ENCODE measurements around the gene GRK5.

The GRK5 gene

GRCh38 chr10:119347181-119347974 is 140.0 kb downstream of the GRK5 start:
- no peak for DNase-seq

- no peak for DNase-seq
These were observed 140.7 kb downstream of the GRK5 start for GRCh38 chr10:119348106-119348505.

- DNase-seq, result no peak
These were observed 141.3 kb downstream of the GRK5 start for GRCh38 chr10:119348516-119349240.

DNA sequence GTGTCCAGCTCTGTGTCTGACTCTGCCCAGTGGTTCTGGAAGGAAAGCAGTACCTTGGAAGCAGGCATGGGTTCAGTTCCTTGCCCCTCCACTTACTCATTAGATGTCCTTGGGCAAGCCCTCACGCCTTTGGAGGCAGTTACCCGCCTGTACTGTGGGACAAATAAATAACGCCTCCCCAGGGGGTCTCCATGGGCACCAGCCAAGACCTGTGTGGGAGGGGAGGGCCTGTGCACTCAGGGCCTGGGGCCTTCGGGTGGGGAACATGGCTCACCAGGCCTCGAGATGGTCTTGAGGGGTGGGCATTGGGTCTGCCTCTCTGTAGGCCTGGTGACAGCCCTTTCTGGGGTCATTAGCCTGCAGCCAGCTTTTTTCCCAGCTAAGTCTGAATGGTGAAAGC is 142.0 kb downstream of the GRK5 start:
- DNase-seq, result no peak

- DNase-seq, result no peak
These were observed 142.6 kb downstream of the GRK5 start for GRCh38 chr10:119349937-119350501.

- DNase-seq, result no peak
These were observed 143.2 kb downstream of the GRK5 start for GRCh38 chr10:119350502-119351097.

DNA sequence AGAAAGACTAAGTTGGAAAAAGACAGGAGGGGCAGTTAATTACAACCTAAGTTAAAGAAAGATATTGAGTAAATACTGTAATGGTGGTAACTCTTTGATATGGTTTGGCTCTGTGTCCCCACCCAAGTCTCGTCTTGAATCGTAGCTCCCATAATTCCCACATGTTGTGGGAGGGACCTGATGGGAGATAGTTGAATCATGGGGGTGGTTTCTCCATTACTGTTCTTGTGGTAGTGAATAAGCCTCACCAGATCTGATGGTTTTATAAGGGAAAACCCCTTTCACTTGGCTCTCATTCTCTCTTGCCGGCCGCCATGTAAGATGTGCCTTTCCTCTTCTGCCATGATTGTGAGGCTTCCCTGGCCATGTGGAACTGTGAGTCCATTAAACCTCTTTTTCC is 143.8 kb downstream of the GRK5 start:
- no peak for DNase-seq

- no peak for DNase-seq
These were observed 144.7 kb downstream of the GRK5 start for GRCh38 chr10:119352042-119352441.

GRCh38 chr10:119352807-119353206 is 145.4 kb downstream of the GRK5 start:
- DNase-seq, result no peak

DNA sequence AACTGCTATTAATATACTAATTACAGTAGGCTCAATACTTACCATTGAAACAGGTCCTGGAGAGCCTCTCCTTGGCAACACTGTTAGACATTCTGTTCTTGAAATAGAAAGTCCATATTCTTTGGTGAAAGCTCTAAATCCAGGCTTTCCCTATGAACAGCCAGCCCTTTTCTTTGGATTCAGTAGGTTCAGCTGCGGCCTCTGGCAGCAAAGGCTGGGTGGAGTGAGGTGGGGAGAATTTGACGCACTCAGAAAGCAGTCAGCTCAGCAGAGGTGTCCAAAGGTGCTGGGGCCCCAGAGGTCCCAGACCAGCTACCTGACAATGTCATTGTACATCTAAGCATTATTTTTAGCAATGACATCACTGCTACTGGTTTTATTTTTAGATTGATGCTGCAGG is 146.1 kb downstream of the GRK5 start:
- no peak for DNase-seq

DNA sequence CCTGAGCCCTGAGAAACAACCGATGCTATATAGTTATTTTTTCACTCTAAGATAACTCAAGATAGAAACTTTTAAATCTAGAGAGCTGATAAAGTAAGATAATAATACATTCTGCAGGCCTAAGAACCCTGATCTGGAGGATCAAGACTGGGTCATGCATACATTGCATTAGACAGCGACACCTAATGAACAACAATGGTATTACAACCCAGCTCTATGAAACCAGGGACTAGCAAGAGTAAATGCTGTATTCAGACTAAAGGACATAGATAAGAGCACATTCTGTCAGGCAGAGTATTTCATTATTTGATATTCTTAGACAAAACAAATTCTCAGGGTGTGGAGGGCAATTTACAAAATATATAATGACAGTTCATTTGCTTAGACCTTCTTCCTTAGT is 148.6 kb downstream of the GRK5 start:
- no peak for DNase-seq

- DNase-seq, result no peak
These were observed 150.2 kb downstream of the GRK5 start for GRCh38 chr10:119357412-119358151.

DNA sequence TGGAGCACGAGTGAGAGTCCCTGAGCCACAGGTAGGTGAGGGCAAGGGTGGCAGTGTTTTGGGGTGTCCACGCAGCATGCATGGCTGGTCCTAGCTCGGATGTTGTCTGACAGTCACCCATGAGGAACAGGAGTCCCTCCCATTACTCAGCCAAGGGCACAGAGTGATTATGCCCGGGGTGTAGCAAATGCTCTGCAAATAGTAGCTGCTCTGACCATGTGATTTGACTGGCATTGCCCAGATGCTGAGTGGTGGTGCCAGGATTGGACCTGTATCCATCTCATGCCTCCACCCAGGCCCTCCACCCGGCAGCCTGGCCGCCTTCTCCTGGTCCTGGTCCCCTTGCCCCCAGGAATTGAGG is 150.8 kb downstream of the GRK5 start:
- no peak for DNase-seq

- DNase-seq, result no peak
These were observed 151.2 kb downstream of the GRK5 start for GRCh38 chr10:119358567-119358966.

DNA sequence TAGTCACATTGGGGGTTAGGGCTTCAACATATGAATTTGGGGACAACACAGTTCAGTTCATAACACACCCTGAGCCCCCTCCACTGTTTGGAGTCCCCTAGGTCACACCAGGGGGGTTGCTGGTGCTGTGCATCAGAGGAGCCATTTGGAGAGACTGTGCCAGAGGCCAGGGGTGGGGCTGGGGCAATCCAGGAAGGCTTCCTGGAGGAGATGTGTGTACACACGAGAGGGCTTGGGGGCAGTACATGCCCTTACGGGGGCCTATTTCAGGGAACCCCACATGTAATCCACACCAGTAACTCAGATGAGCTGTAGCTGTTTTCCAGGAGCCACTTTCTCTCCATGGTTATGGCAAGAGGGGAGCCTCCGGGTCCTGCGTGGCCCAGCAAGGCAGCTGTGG is 151.7 kb downstream of the GRK5 start:
- no peak for DNase-seq

- DNase-seq, result no peak
These were observed 153.0 kb downstream of the GRK5 start for GRCh38 chr10:119360181-119360921.

DNA sequence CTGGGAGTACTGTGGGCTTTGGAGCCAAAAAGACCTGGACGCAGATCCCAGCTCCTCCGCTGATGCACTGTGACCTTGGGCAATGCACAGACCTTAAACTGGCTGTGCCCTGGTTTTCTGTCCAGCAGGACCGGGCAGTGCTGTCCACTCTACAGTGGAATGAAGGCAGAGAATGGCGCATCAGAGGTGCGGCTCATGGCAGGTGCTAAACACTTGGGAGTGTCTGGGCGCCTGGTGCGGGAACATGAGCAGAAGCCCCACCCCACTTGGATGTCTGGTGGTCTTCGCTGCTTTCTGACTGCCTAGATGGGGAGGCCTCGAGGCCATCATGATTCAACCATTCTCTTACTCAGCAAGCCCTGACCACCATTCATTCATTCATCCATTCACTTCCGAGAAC is 153.7 kb downstream of the GRK5 start:
- DNase-seq, result no peak

DNA sequence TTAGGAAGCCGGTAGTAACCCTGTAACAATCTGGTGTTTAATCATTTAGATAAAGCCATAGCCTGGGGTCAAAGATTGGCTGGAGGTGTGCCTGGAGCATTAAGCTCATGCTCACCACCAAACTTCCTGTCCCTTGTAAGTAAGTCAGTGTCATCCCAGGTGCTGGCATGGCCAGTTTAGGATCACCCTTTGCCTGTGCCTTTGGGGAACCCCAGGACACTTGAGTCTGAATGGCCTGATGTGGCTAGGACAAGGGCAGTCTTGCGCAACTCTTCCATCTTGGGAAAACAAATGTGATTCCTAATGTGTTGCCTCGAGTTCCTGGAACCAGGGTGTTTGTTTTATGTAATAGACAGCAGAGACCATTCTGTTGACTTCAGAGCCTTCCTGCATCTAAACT is 154.8 kb downstream of the GRK5 start:
- no peak for DNase-seq

- DNase-seq, result no peak
These were observed 157.6 kb downstream of the GRK5 start for GRCh38 chr10:119364645-119365600.

DNA sequence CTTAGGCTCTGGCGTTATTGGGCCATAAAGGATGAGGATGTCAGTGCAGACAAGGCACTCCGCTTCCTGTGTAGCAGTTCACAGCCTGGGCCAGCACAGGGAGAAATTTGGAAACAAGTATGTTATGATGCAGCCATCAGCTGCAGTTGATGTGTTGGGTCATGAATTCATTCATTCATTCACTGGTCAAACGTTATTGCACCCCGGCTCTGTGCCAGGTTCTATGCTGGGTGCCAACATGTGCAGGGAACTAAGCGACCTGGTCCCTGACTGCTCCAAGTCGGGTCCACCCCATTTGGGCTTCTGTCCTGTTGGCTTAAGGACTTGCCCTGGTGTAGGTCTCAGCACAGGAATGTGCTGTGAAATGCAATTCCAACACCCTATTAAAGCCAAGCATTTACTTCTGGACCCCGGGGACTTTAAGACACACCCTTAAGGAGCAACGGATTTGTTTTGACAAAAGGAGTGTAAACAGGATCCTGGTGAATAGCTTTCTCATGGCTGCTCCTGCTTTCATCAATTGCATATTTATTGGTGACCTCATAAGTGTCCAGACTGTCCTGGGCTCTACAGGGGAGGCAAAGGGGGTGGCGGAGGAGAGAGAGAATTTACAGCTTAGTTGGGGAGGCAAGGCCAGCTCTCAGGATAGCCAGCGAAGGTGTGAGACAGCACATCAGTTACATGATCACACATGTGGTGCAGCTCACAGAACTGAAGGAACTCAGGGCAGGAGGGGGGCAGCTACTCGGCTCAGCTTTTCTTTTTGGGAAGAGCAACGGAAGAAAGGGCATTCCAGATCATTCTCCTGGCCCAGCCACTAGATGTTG is 158.6 kb downstream of the GRK5 start:
- DNase-seq, result no peak
